COLO668 (cell line): ENCODE results near the gene CREB5.
"Not testable (repeated sequence)": the region's sequence is repeated elsewhere in the genome, so short reads cannot be mapped to it uniquely, and the experiment has no call there.

Experiments
- DNase-seq: peaks from one replicate; lab custom pipeline; 2025; ENCODE audit not compliant: unreplicated experiment; lab: John Stamatoyannopoulos, UW

Gene CREB5

GRCh38 chr7:28602282-28602681, 190.0 kb downstream of the CREB5 start:
- DNase-seq = no peak

- no peak for DNase-seq
Observed at GRCh38 chr7:28605427-28606085, 193.2 kb downstream of the CREB5 start.

- DNase-seq = no peak
Observed at GRCh38 chr7:28606421-28606820, 194.1 kb downstream of the CREB5 start.

- no peak for DNase-seq
Observed at GRCh38 chr7:28607855-28608193, 195.5 kb downstream of the CREB5 start.

- DNase-seq = no peak
Observed at GRCh38 chr7:28608237-28608656, 195.9 kb downstream of the CREB5 start.

- DNase-seq = no peak
Observed at GRCh38 chr7:28608731-28609130, 196.4 kb downstream of the CREB5 start.

GRCh38 chr7:28609608-28610007, 197.3 kb downstream of the CREB5 start:
- DNase-seq = no peak

- DNase-seq = not testable (repeated sequence)
Observed at GRCh38 chr7:28611399-28611897, 199.1 kb downstream of the CREB5 start.

- DNase-seq = no peak
Observed at GRCh38 chr7:28613262-28613661, 200.9 kb downstream of the CREB5 start.

GRCh38 chr7:28615091-28615490, 202.8 kb downstream of the CREB5 start:
- no peak for DNase-seq

GRCh38 chr7:28617308-28617880, 205.1 kb downstream of the CREB5 start:
- DNase-seq = no peak

- no peak for DNase-seq
Observed at GRCh38 chr7:28618383-28618782, 206.1 kb downstream of the CREB5 start.

GRCh38 chr7:28619256-28619655, 206.9 kb downstream of the CREB5 start:
- no peak for DNase-seq

GRCh38 chr7:28621369-28621841, 209.1 kb downstream of the CREB5 start:
- DNase-seq = no peak

GRCh38 chr7:28623105-28623730, 210.9 kb downstream of the CREB5 start:
- no peak for DNase-seq

GRCh38 chr7:28623863-28624262, 211.5 kb downstream of the CREB5 start:
- DNase-seq = no peak

- no peak for DNase-seq
Observed at GRCh38 chr7:28625432-28625831, 213.1 kb downstream of the CREB5 start.

- no peak for DNase-seq
Observed at GRCh38 chr7:28626221-28626620, 213.9 kb downstream of the CREB5 start.

GRCh38 chr7:28626624-28627262, 214.4 kb downstream of the CREB5 start:
- peak; percentile 30 for DNase-seq

GRCh38 chr7:28627263-28627653, 214.9 kb downstream of the CREB5 start:
- no peak for DNase-seq

GRCh38 chr7:28627896-28628295, 215.6 kb downstream of the CREB5 start:
- no peak for DNase-seq
